ENCODE data around the gene RAPGEF6. TPM values are rescaled to one million over a fixed set of nuclear protein-coding genes. Genes with fewer than 3 reads are reported as not detected.

RAPGEF6 gene
- total and polyA plus RNA-seq, 2 experiments from 2014 or later = 9.5 to 20.3 TPM

DNA sequence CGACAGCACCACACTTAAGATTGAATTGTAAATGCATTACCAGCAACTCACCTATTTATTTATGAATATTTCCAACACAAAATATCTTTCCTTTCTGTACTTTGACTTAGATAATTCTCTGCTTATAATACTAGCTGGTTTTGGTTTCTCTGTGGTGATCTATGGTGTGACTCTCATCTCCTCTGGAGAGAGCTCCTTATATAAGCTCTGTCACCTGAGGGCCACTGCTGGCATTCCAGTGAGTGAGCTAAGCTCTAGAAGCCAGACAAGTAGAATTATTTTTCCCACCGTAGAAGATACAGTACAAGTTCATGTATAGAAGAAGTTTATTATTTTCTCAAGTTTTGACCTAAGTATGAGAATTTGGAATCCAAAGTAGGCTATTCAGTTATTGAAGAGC, 259.7 kb downstream of the RAPGEF6 start:
- no peaks in the 10 kb centered on the region for H3K36me3 Mint-ChIP-seq (ENCODE audit: low read depth)
- TF ChIP-seq EZH2 (IDR thresholded peaks at IDR 0.05; ENCODE audit: low read depth, unreplicated experiment) (no peak), POLR2AphosphoS5 (IDR thresholded peaks at IDR 0.05; ENCODE audit: low read depth) (no peak), EZH2phosphoT487 (IDR thresholded peaks at IDR 0.05; ENCODE audit: unreplicated experiment) (no peak), JUNB (IDR thresholded peaks at IDR 0.05; ENCODE audit: unreplicated experiment) (no peak), STAT1 (IDR thresholded peaks at IDR 0.05; ENCODE audit: unreplicated experiment) (no peak), NANOG (IDR thresholded peaks at IDR 0.05; ENCODE audit: borderline replicate concordance) (no peak), ZNF114 (CRISPR knock-in tag; IDR thresholded peaks at IDR 0.05) (no peak), CREB1 (CRISPR knock-in tag; IDR thresholded peaks at IDR 0.05; ENCODE audit: low read depth) (no peak), ZNF331 (CRISPR knock-in tag; IDR thresholded peaks at IDR 0.05; ENCODE audit: low read depth) (no peak), ETS1 (IDR thresholded peaks at IDR 0.05) (no peak), ZNF462 (CRISPR knock-in tag; IDR thresholded peaks at IDR 0.05) (no peak)
- TF ChIP-seq, protein P1, sequence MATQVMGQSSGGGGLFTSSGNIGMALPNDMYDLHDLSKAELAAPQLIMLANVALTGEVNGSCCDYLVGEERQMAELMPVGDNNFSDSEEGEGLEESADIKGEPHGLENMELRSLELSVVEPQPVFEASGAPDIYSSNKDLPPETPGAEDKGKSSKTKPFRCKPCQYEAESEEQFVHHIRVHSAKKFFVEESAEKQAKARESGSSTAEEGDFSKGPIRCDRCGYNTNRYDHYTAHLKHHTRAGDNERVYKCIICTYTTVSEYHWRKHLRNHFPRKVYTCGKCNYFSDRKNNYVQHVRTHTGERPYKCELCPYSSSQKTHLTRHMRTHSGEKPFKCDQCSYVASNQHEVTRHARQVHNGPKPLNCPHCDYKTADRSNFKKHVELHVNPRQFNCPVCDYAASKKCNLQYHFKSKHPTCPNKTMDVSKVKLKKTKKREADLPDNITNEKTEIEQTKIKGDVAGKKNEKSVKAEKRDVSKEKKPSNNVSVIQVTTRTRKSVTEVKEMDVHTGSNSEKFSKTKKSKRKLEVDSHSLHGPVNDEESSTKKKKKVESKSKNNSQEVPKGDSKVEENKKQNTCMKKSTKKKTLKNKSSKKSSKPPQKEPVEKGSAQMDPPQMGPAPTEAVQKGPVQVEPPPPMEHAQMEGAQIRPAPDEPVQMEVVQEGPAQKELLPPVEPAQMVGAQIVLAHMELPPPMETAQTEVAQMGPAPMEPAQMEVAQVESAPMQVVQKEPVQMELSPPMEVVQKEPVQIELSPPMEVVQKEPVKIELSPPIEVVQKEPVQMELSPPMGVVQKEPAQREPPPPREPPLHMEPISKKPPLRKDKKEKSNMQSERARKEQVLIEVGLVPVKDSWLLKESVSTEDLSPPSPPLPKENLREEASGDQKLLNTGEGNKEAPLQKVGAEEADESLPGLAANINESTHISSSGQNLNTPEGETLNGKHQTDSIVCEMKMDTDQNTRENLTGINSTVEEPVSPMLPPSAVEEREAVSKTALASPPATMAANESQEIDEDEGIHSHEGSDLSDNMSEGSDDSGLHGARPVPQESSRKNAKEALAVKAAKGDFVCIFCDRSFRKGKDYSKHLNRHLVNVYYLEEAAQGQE (IDR thresholded peaks at IDR 0.05; ENCODE audit: unreplicated experiment) = no peak
- TF ChIP-seq, protein P2, sequence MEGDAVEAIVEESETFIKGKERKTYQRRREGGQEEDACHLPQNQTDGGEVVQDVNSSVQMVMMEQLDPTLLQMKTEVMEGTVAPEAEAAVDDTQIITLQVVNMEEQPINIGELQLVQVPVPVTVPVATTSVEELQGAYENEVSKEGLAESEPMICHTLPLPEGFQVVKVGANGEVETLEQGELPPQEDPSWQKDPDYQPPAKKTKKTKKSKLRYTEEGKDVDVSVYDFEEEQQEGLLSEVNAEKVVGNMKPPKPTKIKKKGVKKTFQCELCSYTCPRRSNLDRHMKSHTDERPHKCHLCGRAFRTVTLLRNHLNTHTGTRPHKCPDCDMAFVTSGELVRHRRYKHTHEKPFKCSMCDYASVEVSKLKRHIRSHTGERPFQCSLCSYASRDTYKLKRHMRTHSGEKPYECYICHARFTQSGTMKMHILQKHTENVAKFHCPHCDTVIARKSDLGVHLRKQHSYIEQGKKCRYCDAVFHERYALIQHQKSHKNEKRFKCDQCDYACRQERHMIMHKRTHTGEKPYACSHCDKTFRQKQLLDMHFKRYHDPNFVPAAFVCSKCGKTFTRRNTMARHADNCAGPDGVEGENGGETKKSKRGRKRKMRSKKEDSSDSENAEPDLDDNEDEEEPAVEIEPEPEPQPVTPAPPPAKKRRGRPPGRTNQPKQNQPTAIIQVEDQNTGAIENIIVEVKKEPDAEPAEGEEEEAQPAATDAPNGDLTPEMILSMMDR (conservative IDR thresholded peaks at IDR 0.05; ENCODE audit: low read depth in 2 of 2) = no peak
- DNase-seq (ENCODE audit: low spot score) (no peak), ATAC-seq (no peak)
- Histone ChIP-seq H3K27me3 (ENCODE audit: insufficient read depth) (no peaks in the 10 kb centered on the region), H3K9me2 (ENCODE audit: insufficient read depth) (no peaks in the 10 kb centered on the region), H2AFZ (no peak overlapping the region), H3K36me3 (ENCODE audit: insufficient read depth) (no peaks in the 10 kb centered on the region), H4K20me1 (replicated peaks; ENCODE audit: insufficient read depth) (no peaks in the 10 kb centered on the region; the same call in 1 of the 2 replicates), H3K27ac (ENCODE audit: low read depth) (no peak overlapping the region), H3K79me2 (replicated peaks; ENCODE audit: insufficient read depth) (0 out of 2 replicates have a peak, but pooled peaks cover 4% of the 10 kb centered on the region), H3K4me2 (no peak overlapping the region), H3K4me1 (ENCODE audit: insufficient read depth) (no peaks in the 10 kb centered on the region; the same call in 1 of the 2 replicates), H3K4me3 (no peak overlapping the region), H3F3A (replicated peaks; ENCODE audit: low read depth) (no peaks in the 10 kb centered on the region)
- no peaks in the 10 kb centered on the region for H3K27me3 Mint-ChIP-seq (ENCODE audit: insufficient read depth, low read depth, poor library complexity)
- H3K4me3 Mint-ChIP-seq = no peak overlapping the region
- no peaks in the 10 kb centered on the region for H3K9me3 Mint-ChIP-seq
- H3K27ac Mint-ChIP-seq = no peak overlapping the region
- peaks cover 6% of the 10 kb centered on the region; the same call in 1 of the 3 replicates for H3K4me1 Mint-ChIP-seq

Measured in GM23338 (cell line).